Measurements from ENCODE around the gene GTPBP4. TPM values are rescaled to one million over a fixed set of nuclear protein-coding genes. Genes with fewer than 3 reads are reported as not detected.

Gene GTPBP4
- total and polyA plus RNA-seq, 2 of the 8 experiments (the other 6 are each of a cell fraction or from before 2014, with no cell fraction given): 16.9 to 98.1 TPM

- TF ChIP-seq CTCF (IDR thresholded peaks at IDR 0.05; ENCODE audit: control extremely low read depth in 1 of 3, insufficient read depth in 1 of 3, low read depth in 1 of 3, low read length in 3 of 3): no peak
Observed at GRCh38 chr10:1043532-1043995, 55.3 kb downstream of the GTPBP4 start (continued).

Data from H1 (cell line).